T-cell (primary cell): ENCODE data around the gene AAR2. TPM values are rescaled to one million over a fixed set of nuclear protein-coding genes. Genes with fewer than 3 reads are reported as not detected.

Experiments used
- ATAC-seq, 4 experiments: fragments of 200-7000 bp in 3 of 4; fragments of 150-1000 bp in 1 of 4; cut with Tn5 transposase; replicated peaks in 1 of 4; 1 replicate in 3 of 4; 2 replicates in 1 of 4; pipeline ENCODE4 v1.10.0; 2021; ENCODE audit warnings: moderate library complexity in 3 of 4, mild to moderate bottlenecking in 2 of 4, moderate number of reproducible peaks in 1 of 4
- CTCF ChIA-PET, 2 donors: fragments of 300-600 bp; sonication (Branson Sonifier 250); formaldehyde crosslinking; loops; one replicate each; lab custom pipeline; 2022; ENCODE audit warnings: antibody characterized with exemption in 2 of 2; lab: Charles Lee
- POLR2A ChIA-PET, 2 donors: fragments of 300-600 bp; sonication (Branson Sonifier 250); formaldehyde crosslinking; loops; one replicate each; lab custom pipeline; 2022; ENCODE audit warnings: antibody characterized with exemption in 2 of 2; lab: Charles Lee
- DNase-seq, 35 experiments: peaks; one replicate each; pipeline versions ENCODE4 v3.0.0 to v3.0.0-alpha.2; 2013 to 2023
- H3K27ac ChIP-seq: one replicate; pipeline ENCODE4 v1.5.1; 2013; ENCODE audit warnings: low read length
- H3K27me3 ChIP-seq, 2 experiments: replicated peaks in 1 of 2; 1 replicate in 1 of 2; 2 replicates in 1 of 2; pipeline versions ENCODE4 v1.6.1 to v1.7.0; 2013; ENCODE audit warnings: low read length in 1 of 2, mixed read lengths in 1 of 2; ENCODE audit not compliant: control insufficient read depth in 2 of 2, insufficient read depth in 2 of 2; ENCODE audit errors: extremely low read depth in 1 of 2
- H3K36me3 ChIP-seq, 2 donors: 1 replicate in 1 of 2; 2 replicates in 1 of 2; pipeline versions ENCODE4 v1.6.1 to v1.7.0; 2013; ENCODE audit warnings: low read length in 1 of 2; ENCODE audit not compliant: control insufficient read depth in 2 of 2, insufficient read depth in 1 of 2; ENCODE audit errors: extremely low read depth in 1 of 2
- H3K4me1 ChIP-seq, 2 experiments: 1 replicate in 1 of 2; 2 replicates in 1 of 2; pipeline versions ENCODE4 v1.6.1 to v1.7.0; 2013; ENCODE audit warnings: low read length in 2 of 2, mixed read lengths in 1 of 2; ENCODE audit not compliant: insufficient read depth in 2 of 2, control insufficient read depth in 1 of 2; ENCODE audit errors: extremely low read depth in 1 of 2
- H3K4me3 ChIP-seq, 2 donors: 1 replicate in 1 of 2; 2 replicates in 1 of 2; pipeline versions ENCODE4 v1.5.1 to v1.7.0; 2013; ENCODE audit warnings: mild to moderate bottlenecking in 2 of 2, low read length in 1 of 2, moderate library complexity in 1 of 2; ENCODE audit not compliant: control insufficient read depth in 1 of 2; ENCODE audit errors: extremely low read depth in 1 of 2
- H3K9me3 ChIP-seq: 2 replicates; pipeline ENCODE4 v1.7.0; 2013
- H3K27ac Mint-ChIP-seq, 2 donors: one replicate each; pipeline ENCODE4 v1.8.0; 2020 to 2021; ENCODE audit warnings: mild to moderate bottlenecking in 2 of 2, mixed read lengths in 2 of 2
- H3K27me3 Mint-ChIP-seq, 2 donors: one replicate each; pipeline ENCODE4 v1.8.0; 2021 to 2022; ENCODE audit warnings: mixed read lengths in 2 of 2
- H3K36me3 Mint-ChIP-seq: one replicate; pipeline ENCODE4 v1.8.0; 2021; ENCODE audit warnings: mixed read lengths
- H3K4me1 Mint-ChIP-seq, 3 donors: one replicate each; pipeline ENCODE4 v1.8.0; 2020 to 2022; ENCODE audit warnings: mixed read lengths in 3 of 3, mild to moderate bottlenecking in 1 of 3
- H3K4me3 Mint-ChIP-seq, 3 donors: one replicate each; pipeline ENCODE4 v1.8.0; 2020 to 2022; ENCODE audit warnings: mild to moderate bottlenecking in 3 of 3, mixed read lengths in 3 of 3, moderate library complexity in 3 of 3
- H3K9me3 Mint-ChIP-seq, 3 donors: one replicate each; pipeline ENCODE4 v1.8.0; 2020 to 2022; ENCODE audit warnings: mixed read lengths in 3 of 3
- WGBS: methylation state at CpG from one replicate; pipeline ENCODE4 v1.1.5; 2013; ENCODE audit warnings: missing lambda C conversion rate; ENCODE audit not compliant: insufficient coverage; 5-methylcytosine and 5-hydroxymethylcytosine counted together
- total RNA-seq, 35 experiments: library from RNA in 6 of 35; stranded (reverse) in 6 of 35; fragments of 120-200 nt in 1 of 35; gene quantifications; one replicate each; pipeline versions ENCODE4 v1.2.1 to v1.2.4 and lab custom pipeline; 2013 to 2026

AAR2 gene
- total RNA-seq, 5 donors from 2014 or later (not counting 1 experiment from before 2014, with no cell fraction given) = 17.7 to 24.1 (median 23.3) TPM

GRCh38 chr20:36215778-36216177 lies 20.5 kb upstream of the AAR2 start:
- H3K9me3 ChIP-seq = no peaks in the 10 kb centered on the region
- H3K36me3 Mint-ChIP-seq = no peaks in the 10 kb centered on the region
- no peak overlapping the region for H3K4me3 Mint-ChIP-seq
- H3K27ac ChIP-seq = no peak overlapping the region
- CTCF ChIA-PET = no interaction called here
- no peak overlapping the region for H3K4me3 ChIP-seq
- peaks cover 4% of the 10 kb centered on the region in 2 donors for H3K27me3 Mint-ChIP-seq
- DNase-seq = no peak
- H3K4me1 ChIP-seq = no peaks in the 10 kb centered on the region
- no peaks in the 10 kb centered on the region for H3K4me1 Mint-ChIP-seq
- H3K36me3 ChIP-seq = no peaks in the 10 kb centered on the region
- H3K9me3 Mint-ChIP-seq = no peaks in the 10 kb centered on the region
- H3K27me3 ChIP-seq = peaks cover 0 to 17% of the 10 kb centered on the region in 2 experiments
- no peak for ATAC-seq
- 94% methylated on average over 2 of the region's 4 CpGs for WGBS
- POLR2A ChIA-PET = no interaction called here
- no peak overlapping the region for H3K27ac Mint-ChIP-seq

- Histone ChIP-seq H3K27ac (no peak overlapping the region), H3K27me3 (peaks cover 0 to 17% of the 10 kb centered on the region in 2 experiments), H3K9me3 (no peaks in the 10 kb centered on the region), H3K36me3 (no peaks in the 10 kb centered on the region), H3K4me3 (no peak overlapping the region), H3K4me1 (no peaks in the 10 kb centered on the region)
- no peaks in the 10 kb centered on the region for H3K36me3 Mint-ChIP-seq
- CTCF ChIA-PET = no interaction called here
- peaks cover 3 to 4% of the 10 kb centered on the region in 2 donors for H3K27me3 Mint-ChIP-seq
- no peak overlapping the region for H3K4me3 Mint-ChIP-seq
- DNase-seq (no peak), ATAC-seq (no peak)
- 64% methylated on average over 4 of the region's 7 CpGs for WGBS
- POLR2A ChIA-PET = no interaction called here
- no peaks in the 10 kb centered on the region for H3K4me1 Mint-ChIP-seq
- no peak overlapping the region for H3K27ac Mint-ChIP-seq
- no peaks in the 10 kb centered on the region for H3K9me3 Mint-ChIP-seq
Observed at GRCh38 chr20:36216314-36217025, 19.8 kb upstream of the AAR2 start.

GRCh38 chr20:36217226-36217625 lies 19.1 kb upstream of the AAR2 start:
- no peak overlapping the region for H3K4me3 ChIP-seq
- ATAC-seq (no peak), DNase-seq (no peak)
- Mint-ChIP-seq H3K4me1 (no peaks in the 10 kb centered on the region), H3K9me3 (no peaks in the 10 kb centered on the region), H3K4me3 (no peak overlapping the region), H3K36me3 (no peaks in the 10 kb centered on the region), H3K27me3 (peaks cover 0 to 4% of the 10 kb centered on the region in 2 donors), H3K27ac (no peak overlapping the region)
- no peaks in the 10 kb centered on the region for H3K9me3 ChIP-seq
- POLR2A ChIA-PET = no interaction called here
- no peaks in the 10 kb centered on the region for H3K4me1 ChIP-seq
- H3K36me3 ChIP-seq = no peaks in the 10 kb centered on the region
- 73% methylated on average over 4 of the region's 4 CpGs for WGBS
- H3K27me3 ChIP-seq = peaks cover 0 to 13% of the 10 kb centered on the region in 2 experiments
- CTCF ChIA-PET = no interaction called here
- H3K27ac ChIP-seq = no peak overlapping the region

GRCh38 chr20:36218380-36219064 lies 17.8 kb upstream of the AAR2 start:
- no peaks in the 10 kb centered on the region for H3K4me1 ChIP-seq

GRCh38 chr20:36219671-36220220 lies 16.5 kb upstream of the AAR2 start:
- Mint-ChIP-seq H3K36me3 (no peaks in the 10 kb centered on the region), H3K27me3 (peaks cover 0 to 4% of the 10 kb centered on the region in 2 donors), H3K9me3 (no peaks in the 10 kb centered on the region), H3K4me3 (no peak overlapping the region), H3K4me1 (no peaks in the 10 kb centered on the region), H3K27ac (no peak overlapping the region)
- Histone ChIP-seq H3K27ac (no peak overlapping the region), H3K36me3 (no peaks in the 10 kb centered on the region), H3K27me3 (peaks cover 0 to 13% of the 10 kb centered on the region in 2 experiments), H3K4me3 (no peak overlapping the region), H3K9me3 (no peaks in the 10 kb centered on the region), H3K4me1 (no peaks in the 10 kb centered on the region)
- no peak for DNase-seq
- WGBS = 93% methylated on average over 13 of the region's 17 CpGs
- ATAC-seq = no peak
- CTCF ChIA-PET = no interaction called here
- POLR2A ChIA-PET = no interaction called here

More at GRCh38 chr20:36218380-36219064, 17.8 kb upstream of the AAR2 start:
- H3K27ac Mint-ChIP-seq = no peak overlapping the region
- no peak overlapping the region for H3K4me3 ChIP-seq
- H3K4me1 Mint-ChIP-seq = no peaks in the 10 kb centered on the region
- WGBS = 75% methylated on average over 13 of the region's 16 CpGs
- no peak overlapping the region for H3K27ac ChIP-seq
- ChIA-PET POLR2A (no interaction called here), CTCF (interaction anchor here in 1 of 2 donors (0.6 kb wide), 2 partner anchors 23 to 422 kb away, joined by 5 read pairs; no protein-coding TSS in a partner anchor)
- H3K9me3 ChIP-seq = no peaks in the 10 kb centered on the region
- no peaks in the 10 kb centered on the region for H3K36me3 Mint-ChIP-seq
- H3K27me3 ChIP-seq = peaks cover 0 to 13% of the 10 kb centered on the region in 2 experiments
- H3K9me3 Mint-ChIP-seq = no peaks in the 10 kb centered on the region
- H3K36me3 ChIP-seq = no peaks in the 10 kb centered on the region
- DNase-seq (no peak), ATAC-seq (no peak)
- peaks cover 0 to 4% of the 10 kb centered on the region in 2 donors for H3K27me3 Mint-ChIP-seq
- no peak overlapping the region for H3K4me3 Mint-ChIP-seq

- Mint-ChIP-seq H3K4me1 (peaks cover 6 to 26% (median 14%) of the 10 kb centered on the region in 3 donors), H3K4me3 (no peak overlapping the region), H3K27ac (no peak overlapping the region), H3K27me3 (peaks cover 6 to 10% of the 10 kb centered on the region in 2 donors), H3K36me3 (no peaks in the 10 kb centered on the region), H3K9me3 (no peaks in the 10 kb centered on the region)
- no peak for DNase-seq
- ATAC-seq = no peak
- no peak overlapping the region for H3K27ac ChIP-seq
- peaks cover 4 to 10% of the 10 kb centered on the region in 2 experiments for H3K4me1 ChIP-seq
- no peaks in the 10 kb centered on the region for H3K36me3 ChIP-seq
- 68% methylated on average over 7 of the region's 7 CpGs for WGBS
- H3K4me3 ChIP-seq = no peak overlapping the region
- peaks cover 0 to 9% of the 10 kb centered on the region in 2 experiments for H3K27me3 ChIP-seq
- no peaks in the 10 kb centered on the region for H3K9me3 ChIP-seq
- ChIA-PET POLR2A (no interaction called here), CTCF (no interaction called here)
Observed at GRCh38 chr20:36225666-36226065, 10.6 kb upstream of the AAR2 start.
